Glutamatergic neuron (in vitro differentiated cells): ENCODE data around the gene SYNPR. TPM values are rescaled to one million over a fixed set of nuclear protein-coding genes. Genes with fewer than 3 reads are reported as not detected.

Source experiments
- DNase-seq: peaks from one replicate; pipeline ENCODE4 v3.0.0; 2022
- H3K27ac Mint-ChIP-seq: one replicate; pipeline ENCODE4 v1.8.0; 2020; ENCODE audit warnings: mild to moderate bottlenecking, mixed read lengths, inconsistent platforms; ENCODE audit not compliant: unreplicated experiment
- H3K27me3 Mint-ChIP-seq: one replicate; pipeline ENCODE4 v1.8.0; 2020; ENCODE audit warnings: mild to moderate bottlenecking, moderate library complexity, mixed read lengths, inconsistent platforms; ENCODE audit not compliant: unreplicated experiment
- H3K36me3 Mint-ChIP-seq: one replicate; pipeline ENCODE4 v1.8.0; 2020; ENCODE audit warnings: mild to moderate bottlenecking, mixed read lengths, inconsistent platforms; ENCODE audit not compliant: unreplicated experiment
- H3K4me1 Mint-ChIP-seq: one replicate; pipeline ENCODE4 v1.8.0; 2020; ENCODE audit warnings: mild to moderate bottlenecking, low read depth, mixed read lengths, inconsistent platforms; ENCODE audit not compliant: unreplicated experiment
- H3K4me3 Mint-ChIP-seq: one replicate; pipeline ENCODE4 v1.8.0; 2020; ENCODE audit warnings: mild to moderate bottlenecking, mixed read lengths, inconsistent platforms; ENCODE audit not compliant: unreplicated experiment
- H3K9me3 Mint-ChIP-seq: one replicate; pipeline ENCODE4 v1.8.0; 2020; ENCODE audit warnings: mild to moderate bottlenecking, moderate library complexity, mixed read lengths, inconsistent platforms; ENCODE audit not compliant: unreplicated experiment
- CTCF ChIP-seq: fragments of 200-600 bp; sonication (generic); IDR thresholded peaks from one replicate; pipeline ENCODE4 v1.5.0; 2021; ENCODE audit not compliant: partially characterized antibody, unreplicated experiment
- total RNA-seq: library from RNA; stranded (reverse); fragmentation: NEBNext Ultra II Directional; extraction: Animal tissue kit (Norgen Biotek cat#: 25700); gene quantifications from one replicate; pipeline ENCODE4 v1.2.1, GENCODE V29; 2021; ENCODE audit not compliant: unreplicated experiment

The SYNPR gene
- total RNA-seq, 1 donor from 2014 or later = 6.1 TPM

GRCh38 chr3:63442918-63443317, 164.8 kb downstream of the SYNPR start:
- H3K4me1 Mint-ChIP-seq = peaks cover 21% of the 10 kb centered on the region
- no peak for TF ChIP-seq CTCF
- H3K4me3 Mint-ChIP-seq = peak overlapping the region; percentile 26
- no peaks in the 10 kb centered on the region for H3K36me3 Mint-ChIP-seq
- H3K9me3 Mint-ChIP-seq = no peaks in the 10 kb centered on the region
- DNase-seq = peak; percentile 28
- peaks cover 2% of the 10 kb centered on the region for H3K27me3 Mint-ChIP-seq
- H3K27ac Mint-ChIP-seq = no peak overlapping the region

- no peak overlapping the region for H3K27ac Mint-ChIP-seq
- no peak overlapping the region for H3K4me3 Mint-ChIP-seq
- no peaks in the 10 kb centered on the region for H3K36me3 Mint-ChIP-seq
- H3K27me3 Mint-ChIP-seq = no peaks in the 10 kb centered on the region
- peaks cover 6% of the 10 kb centered on the region for H3K4me1 Mint-ChIP-seq
- H3K9me3 Mint-ChIP-seq = no peaks in the 10 kb centered on the region
- DNase-seq = no peak
- TF ChIP-seq CTCF = no peak
Observed at GRCh38 chr3:63450023-63450422, 171.9 kb downstream of the SYNPR start.

- no peak overlapping the region for H3K4me3 Mint-ChIP-seq
- no peaks in the 10 kb centered on the region for H3K27me3 Mint-ChIP-seq
- no peaks in the 10 kb centered on the region for H3K36me3 Mint-ChIP-seq
- no peak overlapping the region for H3K27ac Mint-ChIP-seq
- no peak for DNase-seq
- TF ChIP-seq CTCF = no peak
- peaks cover 6% of the 10 kb centered on the region for H3K4me1 Mint-ChIP-seq
- H3K9me3 Mint-ChIP-seq = no peaks in the 10 kb centered on the region
Observed at GRCh38 chr3:63450634-63451363, 172.7 kb downstream of the SYNPR start.

- no peaks in the 10 kb centered on the region for H3K4me1 Mint-ChIP-seq
- DNase-seq = no peak
- H3K27me3 Mint-ChIP-seq = no peaks in the 10 kb centered on the region
- no peak for TF ChIP-seq CTCF
- no peaks in the 10 kb centered on the region for H3K9me3 Mint-ChIP-seq
- no peak overlapping the region for H3K27ac Mint-ChIP-seq
- no peaks in the 10 kb centered on the region for H3K36me3 Mint-ChIP-seq
- no peak overlapping the region for H3K4me3 Mint-ChIP-seq
Observed at GRCh38 chr3:63456901-63457300, 178.8 kb downstream of the SYNPR start.

GRCh38 chr3:63458405-63458804, 180.3 kb downstream of the SYNPR start:
- Mint-ChIP-seq H3K27ac (no peak overlapping the region), H3K36me3 (no peaks in the 10 kb centered on the region), H3K9me3 (no peaks in the 10 kb centered on the region), H3K4me3 (no peak overlapping the region), H3K27me3 (no peaks in the 10 kb centered on the region), H3K4me1 (no peaks in the 10 kb centered on the region)
- no peak for TF ChIP-seq CTCF
- DNase-seq = no peak
